Epithelial cell of esophagus (primary cell): ENCODE results near the gene TRIM27.
"Not testable (repeated sequence)": the region's sequence is repeated elsewhere in the genome, so short reads cannot be mapped to it uniquely, and the experiment has no call there.

Source experiments
- DNase-seq: peaks from one replicate; pipeline ENCODE4 v3.0.0; 2010; ENCODE audit warnings: low read depth
- H3K4me3 ChIP-seq: 2 replicates; pipeline ENCODE4 v1.5.1; 2011; ENCODE audit warnings: mild to moderate bottlenecking, low read length, control low read depth
- TF ChIP-seq, protein P1 (sequence below): IDR thresholded peaks from 2 replicates; pipeline ENCODE4 v1.5.1; 2011; ENCODE audit warnings: low read depth, mild to moderate bottlenecking, low read length, control low read depth, inconsistent platforms; ENCODE audit not compliant: insufficient read depth; ENCODE audit errors: missing control alignments

The TRIM27 gene

DNA sequence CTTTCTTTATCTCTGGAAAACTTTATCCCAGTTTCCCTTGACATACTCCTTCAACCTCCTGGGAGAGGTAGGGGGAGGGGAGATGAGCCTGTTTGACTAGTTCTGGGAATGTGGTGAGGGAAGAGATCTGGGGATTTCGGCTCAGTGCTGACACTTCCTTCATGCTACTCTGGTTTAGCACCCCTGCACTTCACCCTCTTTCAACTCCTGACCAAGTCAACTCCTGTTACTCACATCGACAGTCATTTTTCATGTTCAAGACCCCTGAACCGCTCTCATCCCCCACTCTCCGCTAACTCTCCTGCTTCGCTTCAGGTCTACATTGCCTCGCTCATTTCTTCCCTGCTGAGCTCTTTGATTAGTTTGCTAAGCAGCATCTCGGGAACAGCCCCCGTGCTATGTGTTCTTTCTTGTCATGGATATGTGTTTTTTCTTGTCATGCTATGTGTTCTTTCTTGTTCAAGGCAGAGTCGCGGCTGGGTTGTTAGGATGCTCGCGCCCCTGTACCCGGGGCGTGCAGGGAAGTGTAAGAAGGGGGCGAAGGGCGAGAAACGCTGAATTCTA, 16.6 kb upstream of the TRIM27 start:
- TF ChIP-seq, protein P1, sequence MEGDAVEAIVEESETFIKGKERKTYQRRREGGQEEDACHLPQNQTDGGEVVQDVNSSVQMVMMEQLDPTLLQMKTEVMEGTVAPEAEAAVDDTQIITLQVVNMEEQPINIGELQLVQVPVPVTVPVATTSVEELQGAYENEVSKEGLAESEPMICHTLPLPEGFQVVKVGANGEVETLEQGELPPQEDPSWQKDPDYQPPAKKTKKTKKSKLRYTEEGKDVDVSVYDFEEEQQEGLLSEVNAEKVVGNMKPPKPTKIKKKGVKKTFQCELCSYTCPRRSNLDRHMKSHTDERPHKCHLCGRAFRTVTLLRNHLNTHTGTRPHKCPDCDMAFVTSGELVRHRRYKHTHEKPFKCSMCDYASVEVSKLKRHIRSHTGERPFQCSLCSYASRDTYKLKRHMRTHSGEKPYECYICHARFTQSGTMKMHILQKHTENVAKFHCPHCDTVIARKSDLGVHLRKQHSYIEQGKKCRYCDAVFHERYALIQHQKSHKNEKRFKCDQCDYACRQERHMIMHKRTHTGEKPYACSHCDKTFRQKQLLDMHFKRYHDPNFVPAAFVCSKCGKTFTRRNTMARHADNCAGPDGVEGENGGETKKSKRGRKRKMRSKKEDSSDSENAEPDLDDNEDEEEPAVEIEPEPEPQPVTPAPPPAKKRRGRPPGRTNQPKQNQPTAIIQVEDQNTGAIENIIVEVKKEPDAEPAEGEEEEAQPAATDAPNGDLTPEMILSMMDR = no peak
- peak; percentile 85 for DNase-seq
- H3K4me3 ChIP-seq = peak overlapping the region; percentile 92

DNA sequence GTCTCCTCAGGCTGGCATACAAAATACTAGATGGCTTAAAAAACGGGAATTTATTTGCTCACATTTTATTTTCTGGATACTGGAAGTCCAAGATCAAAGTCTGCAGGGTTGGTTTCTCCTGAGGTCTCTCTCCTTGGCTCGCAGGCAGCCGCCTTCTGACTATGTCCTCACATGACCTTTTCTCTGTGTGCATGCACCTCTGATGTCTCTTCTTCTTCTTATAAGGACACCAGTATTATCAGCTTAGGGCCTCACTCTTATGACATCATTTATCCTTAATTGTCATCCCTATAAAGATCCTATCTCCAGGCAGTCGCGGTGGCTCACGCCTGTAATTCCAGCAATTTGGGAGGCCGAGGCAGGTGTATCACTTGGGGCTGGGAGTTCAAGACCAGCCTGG, 9.3 kb upstream of the TRIM27 start:
- no peak overlapping the region for H3K4me3 ChIP-seq
- DNase-seq = no peak
- TF ChIP-seq, protein P1 = no peak

DNA sequence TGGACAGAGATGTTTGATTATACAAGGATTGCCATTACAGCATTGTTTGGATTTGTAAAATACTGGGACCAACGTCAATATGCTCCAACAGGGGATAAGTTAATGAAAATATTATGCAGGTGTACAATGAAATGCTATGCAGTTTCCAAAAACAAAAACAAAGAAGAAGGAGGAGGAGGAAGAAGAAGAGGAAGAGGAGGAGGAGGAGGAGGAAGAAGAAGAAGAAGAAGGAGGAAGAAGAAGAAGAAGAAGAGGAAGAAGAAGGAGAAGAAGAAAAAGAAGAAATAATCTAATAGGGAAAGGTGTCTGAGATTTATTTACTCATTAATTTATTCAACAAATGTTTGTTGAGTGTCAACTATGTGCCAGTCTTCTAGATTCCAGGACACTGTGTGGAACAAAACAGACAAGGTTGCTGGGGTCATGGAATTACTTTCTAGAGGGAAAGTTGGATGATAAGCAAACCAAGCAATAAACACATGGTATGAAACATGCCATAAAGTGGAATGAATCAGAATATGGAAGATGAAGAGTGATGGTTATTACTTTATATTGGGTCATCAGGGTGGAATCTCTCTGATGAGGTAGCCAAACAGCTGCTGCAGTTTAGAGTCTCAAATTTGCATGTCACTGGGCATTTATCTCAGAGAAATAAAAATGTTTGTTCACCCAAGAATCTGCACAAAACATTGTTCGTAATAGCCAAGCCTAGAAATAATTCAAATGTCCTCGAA, 6.3 kb upstream of the TRIM27 start:
- DNase-seq = no peak
- H3K4me3 ChIP-seq = no peak overlapping the region
- TF ChIP-seq, protein P1 = no peak

DNA sequence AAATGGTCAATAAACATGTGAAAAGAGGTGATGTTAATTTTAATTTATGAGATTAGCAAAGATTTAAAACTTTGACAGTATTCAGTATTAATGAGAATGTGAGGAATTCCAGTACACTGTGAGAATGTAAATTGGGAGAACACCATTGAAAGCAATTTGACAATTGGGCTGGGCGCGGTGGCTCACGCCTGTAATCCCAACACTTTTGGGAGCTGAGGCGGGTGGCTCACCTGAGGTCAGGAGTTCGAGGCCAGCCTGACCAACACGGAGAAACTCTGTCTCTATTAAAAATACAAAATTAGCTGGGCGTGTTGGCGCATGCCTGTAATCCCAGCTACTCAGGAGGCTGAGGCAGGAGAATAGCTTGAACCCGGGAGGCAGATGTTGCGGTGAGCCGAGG, 5.6 kb upstream of the TRIM27 start:
- H3K4me3 ChIP-seq, DNase-seq: not testable (repeated sequence)

DNA sequence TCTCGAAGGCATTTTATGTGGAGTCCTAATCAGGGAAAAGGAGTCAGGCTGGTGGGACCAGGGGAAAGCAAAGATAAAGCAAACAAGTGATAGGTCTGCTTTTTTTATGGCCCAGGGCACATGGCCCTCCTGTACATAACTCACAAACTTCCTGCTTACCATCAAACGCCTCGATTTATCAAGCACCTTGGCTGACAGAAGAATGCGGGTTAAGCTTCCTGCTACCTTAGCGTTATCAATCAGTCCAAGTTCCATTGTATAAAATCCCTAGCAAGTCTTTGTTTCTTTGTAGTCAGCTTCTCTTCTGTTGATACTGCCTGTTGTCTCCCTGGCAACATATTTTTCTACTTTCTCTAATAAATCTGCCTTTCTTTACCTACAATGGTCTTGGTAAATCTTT, 4.1 kb upstream of the TRIM27 start:
- no peak for DNase-seq
- TF ChIP-seq, protein P1 = no peak
- no peak overlapping the region for H3K4me3 ChIP-seq

DNA sequence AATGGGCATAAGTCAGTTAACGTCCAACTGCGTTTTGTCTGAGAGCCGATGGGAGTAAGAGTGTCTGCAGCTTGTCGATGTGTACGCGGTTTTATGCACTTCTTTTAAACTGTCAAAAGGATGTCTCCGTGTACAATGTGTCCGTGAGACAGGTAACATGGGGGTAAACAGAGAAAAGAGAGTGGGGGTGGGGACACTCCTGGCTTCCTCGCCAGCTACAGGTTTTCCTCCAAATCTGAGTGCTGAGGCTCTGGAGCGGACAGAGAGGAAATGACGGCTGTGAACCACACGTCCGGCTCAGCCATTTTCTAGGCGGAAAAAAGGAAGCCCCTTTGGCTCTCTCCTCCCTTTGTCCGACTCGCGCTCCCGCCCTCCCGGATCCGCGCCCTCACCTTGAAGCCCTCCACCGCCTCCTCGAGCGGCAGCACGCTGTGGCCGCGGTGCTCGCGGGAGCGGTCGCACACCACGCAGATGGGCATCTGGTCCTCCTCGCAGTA, 916 bp downstream of the TRIM27 start:
- H3K4me3 ChIP-seq = peak overlapping the region; percentile 78
- peak; percentile 44 for DNase-seq

More for the DNA sequence above, 916 bp downstream of the TRIM27 start:
- TF ChIP-seq, protein P1 = no peak
